Spleen (tissue), 7 donors: ENCODE data around the gene CFI.

Experiments used
- CTCF ChIP-seq, 11 experiments: fragments of 200-600 bp in 7 of 11; fragments of 450-650 bp in 4 of 11; sonication (generic) in 4 of 11; IDR thresholded peaks in 8 of 11; conservative IDR thresholded peaks in 3 of 11; 1 replicate in 7 of 11; 2 replicates in 4 of 11; pipeline versions ENCODE4 v1.4.0 to v1.8.0; 2016 to 2021; ENCODE audit warnings: antibody characterized with exemption in 11 of 11, inconsistent platforms in 4 of 11, mild to moderate bottlenecking in 1 of 11
- POLR2A ChIP-seq, 3 donors: fragments of 450-650 bp; IDR thresholded peaks; one replicate each; pipeline ENCODE4 v1.5.1; 2017; ENCODE audit warnings: antibody characterized with exemption in 3 of 3, mild to moderate bottlenecking in 1 of 3
- donor health status: DM: no; HTN: no; CAD: no; lungs with moderate emphysema.
- donor health status: DM: no; HTN: no; CAD: no.
- donor health status: DM: no; HTN: no; CAD: no.

- TF ChIP-seq CTCF (IDR thresholded peaks at IDR 0.05 in 8 of 11, conservative IDR thresholded peaks at IDR 0.05 in 3 of 11): no peak
- TF ChIP-seq POLR2A (IDR thresholded peaks at IDR 0.05): no peak
Measured at GRCh38 chr4:109764376-109764775, 37.4 kb downstream of the CFI start.
